ENCODE data around the gene TXNDC12. TPM values are rescaled to one million over a fixed set of nuclear protein-coding genes. Genes with fewer than 3 reads are reported as not detected.
"Not testable (repeated sequence)": the region's sequence is repeated elsewhere in the genome, so short reads cannot be mapped to it uniquely, and the experiment has no call there.

Gene TXNDC12
- 10 to 100 TPM; 13.7 to 25.8 (median 15.8) TPM for total RNA-seq

DNA sequence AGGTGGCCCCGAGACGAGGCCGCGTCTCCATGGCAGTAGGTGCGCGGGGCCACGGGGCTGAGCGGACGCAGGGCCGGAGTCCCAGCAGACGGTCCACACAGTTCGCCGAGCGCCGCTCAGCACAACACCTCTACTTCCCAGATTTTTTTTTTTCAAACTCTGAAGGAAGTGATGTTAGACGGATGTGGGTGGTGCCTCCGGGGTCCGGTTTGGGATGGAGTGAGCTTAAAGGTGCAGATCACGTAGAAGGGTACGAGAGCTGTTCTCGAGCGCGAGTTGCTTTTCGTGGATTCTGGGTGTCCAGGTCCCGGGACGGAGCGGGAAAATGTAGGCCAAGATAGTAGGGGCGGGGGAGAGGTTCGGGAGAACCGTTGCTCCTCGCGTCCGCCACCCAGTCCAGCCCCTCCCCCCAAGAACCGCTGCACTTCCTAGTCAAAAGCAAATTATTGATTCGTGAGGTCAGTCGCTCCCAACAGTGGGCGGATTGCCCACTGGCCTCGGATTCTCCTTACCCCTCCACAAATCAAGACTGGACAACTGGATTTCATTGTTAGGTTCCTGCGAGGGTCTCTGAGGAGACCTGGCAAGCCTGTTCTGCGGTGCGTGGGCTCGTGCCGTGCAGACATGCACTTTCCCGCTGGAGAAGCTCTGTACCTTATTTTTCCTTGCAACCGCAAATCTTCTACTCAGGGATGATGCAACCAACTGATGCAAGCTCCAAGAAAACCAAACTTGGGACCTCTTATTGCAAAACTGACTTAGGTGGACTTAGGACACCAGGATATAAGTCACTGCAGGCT lies at the start of gene TXNDC12:
Gene TXNDC12 (minus strand): TSS at position 126 of the 800 bp plus-strand sequence. CDS start 95 bp downstream, at position 31.
- peak; percentile 96 for DNase-seq (ENCODE audit: extremely low spot score)
- intact Hi-C loops (cut with DNase I) = no loop called here
- H3K27me3 ChIP-seq = no peaks in the 10 kb centered on the region
- peaks cover 0 to 28% (median 9%) of the 10 kb centered on the region in 4 donors for H3K36me3 ChIP-seq
- peak; percentile 61 for TF ChIP-seq POLR2A (IDR thresholded peaks at IDR 0.05; ENCODE audit: low read depth)
- TF ChIP-seq POLR2AphosphoS5 (IDR thresholded peaks at IDR 0.05) = peak; percentile 87 to 89
- TF ChIP-seq CTCF (IDR thresholded peaks at IDR 0.05) = no peak
- peaks cover 37 to 49% (median 47%) of the 10 kb centered on the region in 4 donors for H3K4me1 ChIP-seq
- H3K4me3 ChIP-seq = peak within 1 kb of the TSS; percentile 87 to 98 (median 95)
- under 1% methylated on average over 44 of the region's 45 CpGs for WGBS
- H3K27ac ChIP-seq (replicated peaks in 1 of 4) = peak within 1 kb of the TSS; percentile 88 to 95 (median 93)
- no peaks in the 10 kb centered on the region for H3K9me3 ChIP-seq

DNA sequence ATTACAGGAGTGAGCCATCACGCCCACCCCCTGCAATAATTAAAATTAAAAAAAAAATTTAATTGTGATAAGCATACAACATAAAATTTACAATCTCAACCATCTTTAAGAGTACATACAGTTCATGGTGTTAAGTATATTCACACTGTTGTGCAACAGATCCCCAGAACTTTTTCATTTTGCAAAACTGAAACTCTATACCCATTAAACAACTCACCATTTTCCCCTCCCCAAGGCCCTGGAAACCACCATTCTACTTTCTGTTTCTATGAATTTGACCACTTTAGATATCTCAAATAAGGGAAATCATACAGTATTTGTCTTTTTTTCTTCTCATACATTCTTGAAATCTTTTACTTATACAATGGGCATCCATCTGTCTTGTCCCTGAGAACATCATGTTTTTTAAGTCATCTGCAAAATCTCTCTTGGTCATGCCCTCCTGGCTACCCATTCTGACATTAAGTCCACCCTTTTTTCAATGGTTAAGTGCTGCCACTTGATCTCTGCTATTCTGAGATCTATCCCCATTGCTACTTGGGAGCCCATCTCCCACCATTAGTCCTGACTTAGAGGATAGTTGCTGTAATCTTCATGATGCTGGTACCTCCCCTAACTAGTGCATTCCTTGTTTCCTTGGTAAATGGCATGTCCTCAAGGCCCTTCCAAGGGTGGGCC lies 47.5 kb upstream of the TXNDC12 start:
- no peak overlapping the region for H3K4me3 ChIP-seq
- 100% methylated on average over 1 of the region's 1 CpG for WGBS
- no peaks in the 10 kb centered on the region for H3K36me3 ChIP-seq
- no peak for TF ChIP-seq EP300 (IDR thresholded peaks at IDR 0.05)
- TF ChIP-seq POLR2A (IDR thresholded peaks at IDR 0.05; ENCODE audit: low read depth) = no peak
- no peak for TF ChIP-seq POLR2AphosphoS5 (IDR thresholded peaks at IDR 0.05)
- no peak for TF ChIP-seq CTCF (IDR thresholded peaks at IDR 0.05)
- no peaks in the 10 kb centered on the region for H3K27me3 ChIP-seq
- H3K9me3 ChIP-seq = no peaks in the 10 kb centered on the region
- DNase-seq (ENCODE audit: extremely low spot score) = no peak
- no peaks in the 10 kb centered on the region for H3K4me1 ChIP-seq
- intact Hi-C loops (cut with DNase I) = no loop called here
- H3K27ac ChIP-seq (replicated peaks in 1 of 4) = no peak overlapping the region

DNA sequence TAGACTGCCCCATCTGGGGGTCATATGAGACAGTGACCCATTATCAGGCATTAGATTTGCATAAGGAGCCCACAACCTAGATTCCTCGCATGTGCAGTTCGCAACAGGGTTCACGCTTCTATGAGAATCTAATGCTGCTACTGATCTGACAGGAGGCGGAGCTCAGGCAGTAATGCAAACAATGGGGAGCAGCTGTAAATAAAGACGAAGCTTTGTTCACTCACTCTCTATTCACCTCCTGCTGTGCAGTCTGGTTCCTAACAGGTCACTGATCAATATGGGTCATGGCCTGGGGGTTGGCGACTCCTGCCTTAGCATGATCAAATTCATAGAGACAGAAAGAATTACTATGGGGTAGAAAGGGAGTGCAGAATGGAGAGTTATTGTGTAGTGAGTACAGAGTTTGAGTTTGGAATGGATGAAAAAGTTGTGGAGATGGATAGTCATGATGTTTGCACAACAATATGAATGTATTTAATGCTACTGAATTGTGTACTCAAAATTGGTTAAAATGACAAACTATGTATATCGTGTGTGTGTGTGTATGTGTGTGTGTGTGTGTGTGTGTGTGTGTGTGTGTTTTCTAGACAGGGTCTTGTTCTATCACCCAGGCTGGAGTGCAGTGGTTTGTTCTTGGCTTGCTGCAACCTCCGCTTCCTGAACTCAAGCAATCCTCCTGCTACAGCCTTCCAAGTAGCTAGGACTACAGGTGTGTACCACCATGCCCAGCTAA lies 43.3 kb upstream of the TXNDC12 start:
- Histone ChIP-seq H3K4me3 (no peak overlapping the region), H3K27ac (replicated peaks in 1 of 4) (no peak overlapping the region), H3K4me1 (no peaks in the 10 kb centered on the region), H3K27me3 (no peaks in the 10 kb centered on the region), H3K9me3 (no peaks in the 10 kb centered on the region), H3K36me3 (no peaks in the 10 kb centered on the region)
- intact Hi-C loops (cut with DNase I) = no loop called here
- WGBS = 61% methylated on average over 7 of the region's 8 CpGs
- TF ChIP-seq CTCF (IDR thresholded peaks at IDR 0.05) (no peak), POLR2AphosphoS5 (IDR thresholded peaks at IDR 0.05) (no peak), POLR2A (IDR thresholded peaks at IDR 0.05; ENCODE audit: low read depth) (no peak), EP300 (IDR thresholded peaks at IDR 0.05) (no peak)
- no peak for DNase-seq (ENCODE audit: extremely low spot score)

DNA sequence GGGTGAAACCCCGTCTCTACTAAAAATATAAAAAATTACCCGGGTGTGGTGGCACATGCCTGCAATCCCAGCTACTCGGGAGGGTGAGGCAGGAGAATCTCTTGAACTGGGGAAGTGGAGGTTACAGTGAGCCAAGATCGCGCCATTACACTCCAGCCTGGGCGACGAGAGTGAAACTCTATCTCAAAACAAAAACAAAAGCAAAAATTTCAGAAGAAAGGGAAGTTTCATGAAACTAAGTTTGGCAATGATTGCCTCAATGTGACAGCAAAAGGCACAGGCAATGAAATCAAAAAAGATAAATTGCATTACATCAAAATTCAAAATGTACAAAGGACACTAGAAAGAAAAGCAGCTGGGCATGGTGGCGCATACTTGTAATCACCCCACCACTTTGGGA lies 41.2 kb upstream of the TXNDC12 start:
- intact Hi-C loops (cut with DNase I) = no loop called here
- H3K27me3 ChIP-seq = no peaks in the 10 kb centered on the region

DNA sequence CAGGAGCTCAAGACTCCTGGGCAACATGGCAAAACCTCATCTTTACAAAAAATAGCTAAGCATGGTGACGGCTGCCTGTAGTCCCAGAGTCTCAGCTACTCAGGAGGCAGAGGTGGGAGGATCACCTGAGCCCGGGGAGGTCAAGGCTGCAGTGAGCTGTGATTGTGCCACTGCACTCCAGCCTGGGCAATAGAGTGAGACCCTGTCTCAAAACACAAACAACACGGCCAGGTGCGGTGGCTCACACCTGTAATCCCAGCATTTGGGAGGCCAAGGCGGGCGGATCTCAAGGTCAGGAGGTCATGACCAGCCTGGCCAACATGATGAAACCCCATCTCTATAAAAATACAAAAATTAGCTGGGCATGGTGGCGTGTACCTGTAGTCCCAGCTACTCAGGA lies 39.3 kb upstream of the TXNDC12 start:
- H3K27me3 ChIP-seq; DNase-seq (ENCODE audit: extremely low spot score); intact Hi-C loops (cut with DNase I); H3K4me3 ChIP-seq; H3K27ac ChIP-seq (replicated peaks in 1 of 4); H3K9me3 ChIP-seq; H3K4me1 ChIP-seq: not testable (repeated sequence)
- WGBS = 97% methylated on average over 7 of the region's 7 CpGs
- peaks cover 4 to 26% (median 18%) of the 10 kb centered on the region in 4 donors for H3K36me3 ChIP-seq

More for the DNA sequence above, 41.2 kb upstream of the TXNDC12 start:
- Histone ChIP-seq H3K27ac (replicated peaks in 1 of 4) (no peak overlapping the region), H3K36me3 (peaks cover 4 to 12% (median 6%) of the 10 kb centered on the region in 4 donors), H3K4me1 (no peaks in the 10 kb centered on the region), H3K4me3 (no peak overlapping the region), H3K9me3 (no peaks in the 10 kb centered on the region)
- WGBS = 77% methylated on average over 8 of the region's 8 CpGs
- TF ChIP-seq POLR2AphosphoS5 (IDR thresholded peaks at IDR 0.05) = no peak
- no peak for TF ChIP-seq POLR2A (IDR thresholded peaks at IDR 0.05; ENCODE audit: low read depth)
- TF ChIP-seq EP300 (IDR thresholded peaks at IDR 0.05) = no peak
- no peak for TF ChIP-seq CTCF (IDR thresholded peaks at IDR 0.05)
- no peak for DNase-seq (ENCODE audit: extremely low spot score)

DNA sequence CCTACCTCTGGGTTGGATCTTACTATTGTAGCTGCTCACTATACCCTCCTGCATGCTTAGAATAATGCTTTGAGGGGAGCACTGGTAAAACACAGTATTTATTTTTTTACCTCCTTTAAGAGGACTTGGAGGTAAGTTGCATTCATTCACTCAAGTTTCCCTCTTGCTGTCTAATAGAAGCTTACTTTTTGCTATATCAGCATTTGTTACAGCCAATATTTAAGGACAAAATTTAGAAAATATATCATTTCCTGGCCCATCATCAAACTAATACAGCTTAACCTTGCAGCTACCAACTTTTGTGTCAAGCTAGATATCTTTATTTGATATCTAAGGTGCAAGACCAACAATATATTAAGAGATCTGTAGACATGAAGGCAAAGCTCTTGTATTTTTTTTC lies 32.9 kb upstream of the TXNDC12 start:
- H3K27ac ChIP-seq (replicated peaks in 1 of 4); intact Hi-C loops (cut with DNase I); H3K27me3 ChIP-seq; H3K4me3 ChIP-seq; H3K4me1 ChIP-seq; H3K9me3 ChIP-seq; DNase-seq (ENCODE audit: extremely low spot score): not testable (repeated sequence)
- peaks cover 24 to 73% (median 39%) of the 10 kb centered on the region in 4 donors for H3K36me3 ChIP-seq
